Right ventricle myocardium inferior (tissue), 1 donor: Measurements from ENCODE around the gene ORAI3. TPM values are rescaled to one million over a fixed set of nuclear protein-coding genes. Genes with fewer than 3 reads are reported as not detected.

ENCODE experiments used
- ATAC-seq: fragments of 200-7000 bp; cut with Tn5 transposase; one replicate; pipeline ENCODE4 v1.9.1; 2020; ENCODE audit warnings: mild to moderate bottlenecking, moderate library complexity
- DNase-seq: peaks from one replicate; pipeline ENCODE4 v3.0.0; 2021; ENCODE audit errors: missing footprints
- intact Hi-C: fragments of 100-400 bp; cut with DNase I; formaldehyde crosslinking; loops from one replicate; pipeline ENCODE4 v1.11.0; 2022
- total RNA-seq: library from RNA; stranded (reverse); fragmentation: NEBNext Ultra II Directional; extraction: Animal tissue kit (Norgen Biotek cat#: 25700); gene quantifications from one replicate; pipeline ENCODE4 v1.2.1, GENCODE V29; 2021
- donor health status: DM: no; HTN: yes; CAD: no; lungs with severe emphysema.

ORAI3 gene
- total RNA-seq, 1 donor from 2014 or later: 11.4 TPM

DNA sequence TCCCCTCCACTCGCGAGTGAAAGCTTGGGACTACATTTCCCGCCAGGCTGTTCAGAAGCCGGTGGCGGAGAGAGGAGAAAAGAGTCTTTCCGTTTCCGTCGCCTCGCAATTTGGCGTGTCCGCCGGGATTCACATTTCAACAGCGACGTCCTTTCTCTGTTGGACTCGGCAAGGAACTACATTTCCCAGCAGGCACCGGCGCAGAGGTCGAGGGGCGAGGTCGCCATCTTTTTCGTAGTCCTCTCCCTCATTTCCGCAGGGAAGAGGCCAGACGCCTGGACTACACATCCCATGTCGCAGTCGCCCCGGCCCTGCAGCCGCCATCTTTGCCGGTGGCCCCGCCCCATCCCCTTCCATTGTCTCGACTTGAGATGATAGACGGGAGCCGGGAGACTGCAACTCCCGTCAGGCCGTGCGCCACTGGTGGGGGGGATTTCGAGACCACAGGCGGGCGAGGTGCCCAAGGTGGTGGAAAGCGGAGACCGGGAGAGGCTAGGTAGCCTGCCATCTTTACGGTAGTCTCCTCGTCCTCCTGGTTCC, 26.4 kb upstream of the ORAI3 start:
- ATAC-seq (peak; percentile 89), DNase-seq (peak; percentile 100)
- intact Hi-C loops: loop anchor here (1.0 to 10.0 kb wide), 4 partner anchors 26 to 478 kb away; partner anchors contain the start of genes CTF1, ORAI3 and SEPHS2

DNA sequence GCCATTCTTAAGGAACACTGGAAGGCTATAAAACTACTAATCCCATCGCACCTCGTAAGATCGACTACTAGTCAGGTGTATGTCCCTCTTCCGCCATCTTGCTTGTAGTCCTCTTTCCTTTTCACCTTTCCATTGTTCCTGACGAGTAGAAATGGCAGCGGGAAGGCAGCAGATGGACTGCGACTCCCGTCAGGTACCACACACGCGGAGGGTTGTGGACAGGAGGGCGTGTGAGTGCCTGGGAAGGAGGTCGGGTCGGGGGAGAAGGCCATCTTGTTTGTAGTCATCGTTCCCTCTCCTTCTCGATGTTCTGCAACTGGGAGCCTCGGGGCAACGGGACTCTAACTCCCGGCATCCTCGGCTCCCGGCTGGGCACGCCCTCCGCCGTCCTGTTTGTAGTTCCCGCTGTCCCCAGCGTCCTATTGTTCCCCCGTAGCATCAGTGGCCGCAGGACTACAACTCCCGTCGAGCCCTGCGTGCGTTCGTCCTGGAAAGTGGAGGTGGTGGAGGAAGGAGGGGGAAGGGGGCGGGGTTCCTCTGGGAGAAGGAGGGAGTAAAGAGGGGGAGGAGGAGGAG, 25.8 kb upstream of the ORAI3 start:
- intact Hi-C loops: loop anchor here (1.0 to 10.0 kb wide), 4 partner anchors 26 to 478 kb away; partner anchors contain the start of genes CTF1, ORAI3 and SEPHS2
- ATAC-seq: peak; percentile 86

DNA sequence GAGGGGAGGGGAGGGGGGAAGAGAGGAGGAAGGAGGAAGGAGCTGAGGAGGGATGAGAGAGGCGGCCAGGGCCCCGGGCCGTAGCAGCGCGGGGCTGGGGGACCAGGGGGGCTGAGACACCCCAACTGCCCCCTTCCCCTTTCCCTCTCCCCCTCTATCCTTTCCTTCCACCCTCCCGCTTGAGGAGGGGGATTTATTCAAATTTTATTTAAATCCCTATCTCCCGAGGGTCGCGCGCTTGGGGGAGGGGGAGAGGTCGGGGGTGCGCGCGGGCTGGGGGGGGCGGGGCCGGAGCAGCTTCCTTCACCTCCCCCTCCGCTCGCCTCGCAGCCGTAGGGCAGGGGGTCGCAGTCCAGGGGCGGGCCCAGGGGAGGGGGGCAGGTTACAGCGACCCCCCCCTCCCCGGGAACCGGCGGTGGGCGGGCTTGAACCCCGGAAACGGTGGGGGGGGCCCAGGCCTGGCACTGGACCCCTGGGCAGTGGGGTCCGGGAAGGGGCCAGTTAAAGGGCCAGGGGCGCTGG, 25.3 kb upstream of the ORAI3 start, which contains the start of gene FBXL19:
TSS of gene FBXL19 (plus strand) at position 19 of the 522 bp plus-strand sequence. CDS start 2,183 bp downstream, outside the sequence.
- DNase-seq (no peak), ATAC-seq (no peak)
- intact Hi-C loops: loop anchor here (2.0 to 10.0 kb wide), 3 partner anchors 25 to 479 kb away; partner anchors contain the start of genes CTF1, ORAI3 and SEPHS2

More for the DNA sequence above, 25.8 kb upstream of the ORAI3 start:
- DNase-seq: peak; percentile 100

DNA sequence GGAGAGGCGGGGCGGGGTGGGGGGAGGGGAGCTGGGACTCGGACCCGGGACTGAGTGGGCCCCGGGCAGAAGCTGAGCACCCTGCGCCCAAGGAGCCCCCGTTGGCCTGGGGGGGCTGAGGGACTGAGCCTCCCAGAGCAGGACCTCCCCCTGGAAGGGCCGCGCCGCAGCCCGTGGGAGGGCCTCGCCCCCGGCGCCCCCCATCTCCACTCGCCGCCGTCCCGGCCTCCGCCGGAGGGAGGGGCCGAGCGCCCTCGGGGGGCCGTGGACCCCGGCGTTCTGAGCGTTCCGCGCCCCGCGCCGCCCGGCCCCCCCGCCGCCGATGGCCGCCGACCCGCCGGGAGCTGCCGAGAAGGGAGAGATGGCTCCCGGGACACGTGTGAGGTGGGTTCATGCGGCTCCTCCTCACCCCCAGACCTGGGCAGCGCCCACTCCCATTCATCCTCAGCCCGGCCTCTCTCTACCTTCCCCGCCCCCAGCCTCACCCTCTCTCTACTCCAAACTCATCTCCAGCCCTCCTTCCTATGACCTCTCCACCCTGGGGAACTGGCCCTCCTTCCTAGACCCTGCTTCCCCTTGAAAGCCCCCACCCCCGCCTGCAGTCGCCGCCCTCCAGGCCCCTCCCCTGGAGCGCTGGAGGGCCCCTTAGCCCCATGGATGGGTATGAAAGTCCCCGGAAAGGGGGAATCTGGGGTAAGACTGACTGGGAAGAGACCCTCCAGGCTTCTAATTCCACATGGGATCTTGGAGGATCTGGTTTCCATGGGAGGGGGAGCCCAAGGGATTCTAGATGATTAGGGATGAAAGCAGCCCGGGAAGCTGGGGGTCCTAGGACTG, 24.6 kb upstream of the ORAI3 start:
- no peak for DNase-seq

DNA sequence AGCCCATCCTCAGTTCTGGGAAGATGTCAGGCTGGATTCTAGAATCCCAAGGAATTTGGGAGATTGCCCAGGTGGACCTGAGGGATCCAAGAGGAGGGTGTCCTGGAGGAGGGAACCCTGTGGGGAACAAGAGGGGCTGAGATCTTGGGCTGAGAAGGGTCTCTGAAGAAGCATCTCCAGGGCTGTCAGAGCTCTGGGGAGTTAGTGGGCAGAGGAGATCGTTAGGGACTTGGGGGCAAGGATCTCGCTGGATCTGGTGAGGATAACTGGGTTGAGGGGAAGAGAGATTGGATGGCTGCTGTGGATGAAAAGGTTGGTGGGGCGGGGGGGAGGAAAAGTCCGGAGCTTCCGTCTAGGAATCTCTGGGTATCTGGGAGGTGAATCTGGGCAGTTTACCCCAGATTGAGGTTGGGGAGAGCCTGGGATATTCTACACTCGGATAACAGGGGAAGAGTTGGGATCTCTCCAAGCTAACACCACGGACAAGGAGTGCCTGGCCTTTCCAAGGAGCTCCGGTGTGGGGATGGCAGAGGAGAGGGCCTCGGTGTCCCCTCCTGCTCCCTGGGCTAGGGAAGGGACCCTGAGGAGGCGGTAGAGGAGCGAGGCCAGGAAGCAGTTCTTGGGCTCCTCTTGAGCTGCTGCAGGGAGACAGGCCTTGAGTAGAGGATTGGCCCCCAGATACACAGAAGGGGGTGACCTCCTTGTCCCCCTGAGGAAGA, 23.8 kb upstream of the ORAI3 start:
- no peak for DNase-seq
- ATAC-seq: no peak
- intact Hi-C loops: loop anchor here (10.0 kb wide), 1 partner anchor 480 kb away; the partner anchor contains the start of gene SEPHS2

More for the DNA sequence above, 24.6 kb upstream of the ORAI3 start:
- ATAC-seq: no peak
- intact Hi-C loops: loop anchor here (10.0 kb wide), 1 partner anchor 479 kb away; the partner anchor contains the start of gene SEPHS2

DNA sequence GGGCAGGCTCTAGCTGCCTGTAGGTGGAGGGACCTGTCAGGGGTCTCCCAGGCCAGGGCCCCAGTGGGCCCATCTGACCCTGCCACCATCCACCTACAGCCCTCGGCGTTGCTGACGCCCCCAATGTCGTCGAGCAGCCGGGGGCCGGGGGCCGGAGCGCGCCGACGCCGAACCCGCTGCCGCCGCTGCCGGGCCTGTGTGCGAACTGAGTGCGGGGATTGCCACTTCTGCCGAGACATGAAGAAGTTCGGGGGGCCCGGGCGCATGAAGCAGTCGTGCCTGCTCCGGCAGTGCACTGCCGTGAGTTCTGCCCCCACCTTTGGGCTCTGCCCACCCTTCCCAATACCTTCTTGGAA, 23.3 kb upstream of the ORAI3 start:
- no peak for ATAC-seq
- DNase-seq: no peak
- intact Hi-C loops: loop anchor here (10.0 kb wide), 1 partner anchor 481 kb away; the partner anchor contains the start of gene SEPHS2

DNA sequence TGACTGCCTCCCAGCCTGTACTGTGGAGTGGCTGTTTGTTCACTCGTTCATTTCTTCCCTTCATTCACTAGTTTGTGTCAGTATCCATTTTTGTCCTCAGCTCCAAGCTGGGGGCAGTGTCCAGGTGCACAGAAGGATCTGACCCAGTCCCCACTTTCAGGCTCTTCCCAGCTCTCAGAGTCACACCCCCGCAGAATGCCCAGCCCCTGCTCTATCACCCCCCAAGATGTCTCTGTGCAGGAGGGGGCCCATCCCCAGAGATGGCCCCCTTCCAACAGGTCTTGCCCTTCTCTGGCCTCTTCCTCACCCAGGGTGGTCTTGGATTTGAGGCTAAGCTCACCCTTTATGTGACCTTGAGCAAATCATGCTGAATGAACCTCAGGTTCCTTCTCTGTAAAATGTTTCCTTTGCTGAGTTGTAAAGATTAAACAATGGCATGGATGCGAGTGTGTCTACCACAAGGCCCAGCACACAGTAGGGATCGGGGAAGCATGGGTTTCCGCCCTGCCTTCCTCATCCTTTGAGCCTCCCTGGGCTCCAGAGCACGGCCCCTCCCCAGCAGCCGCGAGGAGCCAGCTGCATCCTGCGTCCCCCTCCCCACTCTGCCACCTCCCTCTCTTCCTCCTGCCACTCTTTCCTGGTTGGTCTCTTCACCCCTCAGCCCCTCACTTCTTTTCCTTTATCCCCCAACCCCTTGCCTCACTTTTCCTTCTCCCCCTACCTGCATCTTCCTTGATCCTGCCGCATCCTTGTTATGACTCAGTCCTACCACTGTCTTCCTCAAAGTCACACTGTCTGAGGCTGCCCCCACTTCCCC, 22.7 kb upstream of the ORAI3 start:
- intact Hi-C loops: loop anchor here (10.0 kb wide), 1 partner anchor 481 kb away; the partner anchor contains the start of gene SEPHS2
- DNase-seq (no peak), ATAC-seq (no peak)

DNA sequence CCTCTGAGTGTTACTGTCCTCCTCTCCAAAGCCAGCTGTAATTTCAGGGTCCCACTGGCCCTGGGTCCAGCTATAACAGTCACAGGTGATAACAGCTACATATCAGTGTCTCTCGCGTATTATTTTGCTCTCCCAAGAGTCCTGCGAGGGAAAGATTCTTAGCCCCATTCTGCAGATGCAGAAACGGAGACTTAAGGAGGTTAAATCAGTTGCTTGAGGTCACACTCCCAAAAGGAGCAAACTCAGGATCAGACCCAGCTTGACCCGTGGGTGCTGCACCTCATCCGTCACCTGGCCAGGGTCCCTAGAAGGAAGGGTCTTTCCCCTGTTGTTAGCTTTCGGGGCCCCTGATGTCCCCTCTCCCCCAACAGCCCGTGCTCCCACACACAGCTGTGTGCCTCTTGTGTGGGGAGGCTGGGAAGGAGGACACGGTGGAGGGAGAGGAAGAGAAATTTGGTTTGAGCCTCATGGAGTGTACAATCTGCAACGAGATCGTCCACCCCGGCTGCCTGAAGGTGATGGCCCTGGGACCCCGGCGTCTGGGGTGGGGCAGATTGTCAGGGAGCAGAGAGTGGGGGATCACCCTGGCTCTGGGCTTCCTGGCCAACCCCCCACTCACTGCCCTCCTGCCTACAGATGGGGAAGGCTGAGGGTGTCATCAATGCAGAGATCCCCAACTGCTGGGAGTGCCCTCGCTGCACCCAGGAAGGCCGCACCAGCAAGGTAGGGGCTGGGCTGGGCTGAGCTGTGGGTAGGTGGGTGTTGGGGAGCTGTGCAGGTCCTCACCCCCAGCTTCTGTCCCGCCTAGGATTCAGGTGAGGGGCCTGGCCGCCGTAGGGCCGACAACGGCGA, 21.7 kb upstream of the ORAI3 start:
- intact Hi-C loops: loop anchor here (10.0 kb wide), 1 partner anchor 482 kb away; the partner anchor contains the start of gene SEPHS2
- DNase-seq (peak; percentile 42), ATAC-seq (no peak)

DNA sequence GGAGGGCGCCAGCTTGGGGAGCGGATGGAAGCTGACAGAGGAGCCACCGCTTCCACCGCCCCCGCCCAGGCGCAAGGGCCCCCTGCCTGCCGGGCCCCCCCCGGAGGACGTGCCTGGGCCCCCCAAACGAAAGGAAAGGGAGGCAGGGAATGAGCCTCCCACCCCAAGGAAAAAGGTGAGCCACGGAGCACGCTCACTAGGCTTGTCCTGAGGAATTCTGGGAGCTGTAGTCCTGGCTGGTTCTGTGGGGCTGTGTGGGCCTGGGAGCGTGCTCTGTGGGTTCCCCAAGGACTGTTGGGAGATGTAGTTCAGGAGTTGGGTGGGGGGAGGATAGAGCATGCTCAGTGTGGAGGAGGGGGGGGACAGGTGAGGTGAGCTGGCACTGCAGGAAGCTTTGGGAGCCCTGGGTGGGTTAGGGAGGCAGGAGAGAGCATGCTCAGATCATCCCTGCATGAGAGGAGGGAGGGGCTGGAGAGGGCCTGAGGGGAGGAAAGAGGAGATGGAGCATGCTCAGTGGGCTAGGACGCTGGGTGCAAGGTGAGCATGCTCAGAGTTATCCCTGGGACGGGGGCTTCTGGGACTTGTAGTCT, 21.0 kb upstream of the ORAI3 start:
- ATAC-seq: peak; percentile 22
- DNase-seq: peak; percentile 72
- intact Hi-C loops: loop anchor here (10.0 kb wide), 1 partner anchor 483 kb away; the partner anchor contains the start of gene SEPHS2

DNA sequence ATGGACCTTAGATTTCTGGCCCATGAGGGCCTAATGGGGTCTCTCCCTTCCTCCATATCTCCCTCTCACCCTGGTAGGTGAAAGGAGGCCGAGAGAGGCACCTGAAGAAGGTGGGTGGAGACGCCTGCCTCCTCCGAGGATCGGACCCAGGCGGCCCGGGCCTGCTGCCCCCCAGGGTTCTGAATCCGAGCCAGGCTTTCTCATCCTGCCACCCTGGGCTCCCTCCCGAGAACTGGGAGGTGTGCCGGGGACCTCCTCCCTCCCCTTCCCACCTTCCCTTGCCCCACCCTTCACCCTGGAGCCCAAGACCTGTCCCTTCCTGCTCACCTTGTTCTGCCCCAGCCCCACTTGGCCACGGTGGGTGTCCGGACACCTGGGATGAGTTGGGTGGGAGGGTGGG, 20.5 kb upstream of the ORAI3 start:
- intact Hi-C loops: loop anchor here (10.0 kb wide), 1 partner anchor 484 kb away; the partner anchor contains the start of gene SEPHS2
- DNase-seq: peak; percentile 33
- no peak for ATAC-seq

DNA sequence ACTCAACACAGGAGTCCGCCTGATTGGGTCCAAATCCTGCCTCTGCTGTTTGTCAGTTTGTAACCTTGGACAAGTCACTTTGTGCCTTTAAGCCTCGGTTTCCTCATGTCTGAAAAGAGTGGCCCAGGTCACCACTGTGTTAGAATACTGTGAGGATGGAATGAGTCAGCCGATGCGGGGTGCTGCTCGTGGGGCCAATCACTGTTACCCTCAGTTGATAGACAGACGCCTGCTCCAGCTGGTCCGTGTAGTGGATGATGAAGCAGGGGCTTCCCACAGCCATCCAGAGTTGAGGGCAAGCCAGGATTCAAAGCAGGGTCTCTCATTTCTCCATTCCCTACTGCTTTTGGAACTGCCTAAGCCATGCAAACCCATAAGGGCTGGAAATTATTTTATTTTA, 19.7 kb upstream of the ORAI3 start:
- ATAC-seq (no peak), DNase-seq (peak; percentile 9)
- intact Hi-C loops: loop anchor here (10.0 kb wide), 1 partner anchor 484 kb away; the partner anchor contains the start of gene SEPHS2

DNA sequence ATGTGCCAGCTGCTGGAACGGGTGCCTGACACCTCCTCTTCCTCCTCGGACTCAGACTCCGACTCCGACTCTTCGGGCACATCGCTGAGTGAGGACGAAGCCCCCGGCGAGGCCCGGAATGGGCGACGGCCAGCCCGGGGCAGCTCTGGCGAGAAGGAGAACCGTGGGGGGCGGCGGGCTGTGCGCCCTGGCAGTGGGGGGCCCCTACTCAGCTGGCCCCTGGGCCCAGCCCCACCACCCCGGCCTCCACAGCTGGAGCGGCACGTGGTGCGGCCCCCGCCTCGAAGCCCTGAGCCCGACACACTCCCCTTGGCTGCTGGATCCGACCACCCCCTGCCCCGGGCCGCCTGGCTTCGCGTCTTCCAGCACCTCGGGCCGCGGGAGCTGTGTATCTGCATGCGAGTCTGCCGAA, 18.7 kb upstream of the ORAI3 start:
- intact Hi-C loops: no loop called here
- DNase-seq: peak; percentile 66
- ATAC-seq: no peak

DNA sequence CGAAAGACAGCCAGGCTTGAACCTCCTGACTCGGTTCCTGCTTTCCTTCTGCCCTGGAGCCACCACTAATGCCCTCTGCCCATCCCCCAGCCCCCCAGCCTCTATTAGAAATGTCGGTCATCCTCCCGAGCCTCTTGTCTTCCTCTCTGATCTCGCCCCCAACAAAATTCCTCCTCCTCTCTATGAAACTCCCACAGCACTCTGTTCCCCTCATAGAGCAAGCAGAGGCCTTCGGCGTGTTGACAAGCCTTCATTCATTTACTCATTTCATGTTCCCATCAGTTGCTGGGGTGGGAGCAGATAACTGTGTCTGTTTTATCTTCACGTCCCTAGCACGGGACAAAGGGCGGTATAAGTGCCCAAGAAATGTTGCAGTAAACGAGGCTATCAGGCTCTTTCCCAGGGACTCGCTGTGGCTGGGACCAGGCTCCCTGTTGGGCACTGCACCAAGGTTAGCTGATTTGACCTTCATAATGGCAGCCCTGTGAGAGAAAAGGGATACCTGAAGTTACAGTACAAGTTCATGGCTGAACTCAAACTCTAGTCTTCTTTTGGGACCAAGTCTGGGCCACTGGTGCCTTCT, 17.7 kb upstream of the ORAI3 start:
- DNase-seq: peak; percentile 53

DNA sequence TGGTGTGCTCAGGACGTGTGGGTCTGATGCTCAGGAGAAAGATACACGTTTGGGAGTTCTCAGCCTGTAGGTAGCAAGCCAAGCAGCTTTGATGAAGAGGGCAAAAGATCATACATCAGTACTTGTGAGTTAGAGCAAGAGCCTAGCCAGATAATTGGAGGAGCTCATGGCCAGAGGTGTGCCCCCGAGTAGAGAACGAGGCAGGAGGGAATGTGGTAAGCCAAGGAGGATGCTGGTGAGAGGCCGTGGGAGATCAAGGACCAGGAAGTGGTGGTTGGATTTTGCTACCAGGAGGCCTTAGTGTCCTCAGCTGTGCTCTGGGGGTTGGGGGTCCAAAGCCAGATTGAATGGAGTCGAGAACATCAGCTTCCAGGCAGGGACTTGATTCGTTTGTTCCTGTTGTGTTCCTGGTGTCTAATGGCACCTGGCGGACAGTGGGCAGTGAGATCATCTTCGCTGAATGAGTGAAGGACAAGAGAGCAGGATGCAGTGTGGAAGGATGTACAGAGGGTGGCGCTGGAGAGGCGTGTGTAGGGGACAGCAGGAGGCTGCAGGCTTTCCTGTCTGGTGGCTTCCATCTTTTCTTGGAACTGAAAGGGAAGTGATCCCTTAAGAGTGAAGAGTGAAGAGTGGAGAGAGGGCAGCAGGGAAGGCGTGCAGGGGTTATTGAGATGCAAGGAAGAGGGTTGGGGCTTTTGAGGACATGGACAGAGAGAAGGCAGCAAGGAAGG, 13.9 kb upstream of the ORAI3 start:
- ATAC-seq (no peak), DNase-seq (peak; percentile 64)
- intact Hi-C loops: no loop called here

More for the DNA sequence above, 17.7 kb upstream of the ORAI3 start:
- no peak for ATAC-seq
- intact Hi-C loops: no loop called here

DNA sequence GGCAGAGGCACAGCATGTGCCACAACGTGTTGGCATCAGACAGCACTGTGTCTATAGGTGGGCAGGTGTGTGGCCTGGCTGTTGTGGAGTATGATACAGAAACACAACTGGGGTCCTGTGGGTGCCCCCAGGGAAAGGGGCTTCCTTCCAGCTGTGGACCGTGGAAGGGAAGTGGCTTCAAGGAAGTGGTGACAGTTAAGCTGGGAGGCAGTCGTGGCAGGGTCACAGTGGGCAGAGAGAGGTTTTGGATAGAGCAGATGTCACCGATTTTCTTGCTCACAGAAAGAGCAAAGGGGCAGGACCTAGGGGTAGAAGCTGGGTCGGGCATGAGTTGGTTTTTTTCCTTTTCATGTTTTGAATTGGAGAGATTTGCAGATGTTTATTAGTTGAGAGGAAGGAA, 11.2 kb upstream of the ORAI3 start:
- ATAC-seq (no peak), DNase-seq (peak; percentile 41)
- intact Hi-C loops: no loop called here
